H1 (cell line): ENCODE results near the gene UNK. TPM values are rescaled to one million over a fixed set of nuclear protein-coding genes. Genes with fewer than 3 reads are reported as not detected.

Experiments
- CEBPB ChIP-seq: IDR thresholded peaks from 2 replicates; pipeline ENCODE4 v1.6.1; 2012; ENCODE audit warnings: low read depth, low read length
- CHD2 ChIP-seq: IDR thresholded peaks from 2 replicates; pipeline ENCODE4 v1.6.1; 2012; ENCODE audit warnings: low read length, improper control_type of control experiment
- EP300 ChIP-seq, 2 experiments: IDR thresholded peaks; 1 replicate in 1 of 2; 2 replicates in 1 of 2; pipeline ENCODE4 v1.6.1; 2011 to 2012; ENCODE audit warnings: low read depth in 2 of 2, low read length in 2 of 2, mild to moderate bottlenecking in 2 of 2, borderline replicate concordance in 1 of 2, inconsistent platforms in 1 of 2, moderate library complexity in 1 of 2
- FOSL1 ChIP-seq: IDR thresholded peaks from 2 replicates; pipeline ENCODE4 v1.6.1; 2011; ENCODE audit warnings: mild to moderate bottlenecking, low read depth, low read length, moderate library complexity; ENCODE audit not compliant: insufficient read depth
- HDAC2 ChIP-seq, 2 experiments: fragments of 300-600 bp in 1 of 2; sonication (generic) in 1 of 2; IDR thresholded peaks; 2 replicates each; pipeline ENCODE4 v1.6.1; 2011 to 2012; ENCODE audit warnings: low read depth in 2 of 2, low read length in 2 of 2, mild to moderate bottlenecking in 2 of 2, moderate library complexity in 2 of 2, borderline replicate concordance in 1 of 2, inconsistent platforms in 1 of 2
- JUN ChIP-seq: IDR thresholded peaks from 2 replicates; pipeline ENCODE4 v1.6.1; 2011; ENCODE audit warnings: low read depth, mild to moderate bottlenecking, improper control_type of control experiment, low read length
- polyA plus RNA-seq, 7 experiments: library from polyadenylated mRNA; depleted of rRNA in 3 of 7; stranded (reverse) in 5 of 7; unstranded in 2 of 7; fragments of >200 nt in 5 of 7; fragments of 200-250 nt in 2 of 7; gene quantifications; 1 replicate in 5 of 7; 2 replicates in 1 of 7; 4 replicates in 1 of 7; pipeline versions ENCODE4 v1.2.1 to v1.2.3, GENCODE V29; 2011 to 2013; ENCODE audit warnings: missing spikeins in 2 of 7, mixed read lengths in 2 of 7
- total RNA-seq: library from RNA; stranded (reverse); fragmentation: NEBNext Ultra II Directional; extraction: Animal tissue kit (Norgen Biotek cat#: 25700); gene quantifications from 2 replicates; pipeline ENCODE4 v1.2.1, GENCODE V29; 2021

Gene UNK
- total and polyA plus RNA-seq, 2 of the 8 experiments (the other 6 are each of a cell fraction or from before 2014, with no cell fraction given): 24.2 to 33.3 TPM

- TF ChIP-seq CHD2: 0 out of 2 replicates have a peak, but pooled peaks have one; percentile 18
- TF ChIP-seq EP300 (IDR thresholded peaks at IDR 0.05; ENCODE audit: borderline replicate concordance in 1 of 2, low read depth in 2 of 2, low read length in 2 of 2): no peak
- no peak for TF ChIP-seq JUN
- TF ChIP-seq CEBPB: no peak
- 0 out of 4 replicates have a peak, but pooled peaks have one; percentile 49 to 86 for TF ChIP-seq HDAC2 (IDR thresholded peaks at IDR 0.05; ENCODE audit: borderline replicate concordance in 1 of 2, low read depth in 2 of 2, low read length in 2 of 2)
- TF ChIP-seq FOSL1: 0 out of 2 replicates have a peak, but pooled peaks have one; percentile 31
Observed at GRCh38 chr17:75778861-75779249, 5.8 kb upstream of the UNK start (continued).
